ENCODE results near the gene TRIM34.
"Not testable (repeated sequence)": the region's sequence is repeated elsewhere in the genome, so short reads cannot be mapped to it uniquely, and the experiment has no call there.

The TRIM34 gene

DNA sequence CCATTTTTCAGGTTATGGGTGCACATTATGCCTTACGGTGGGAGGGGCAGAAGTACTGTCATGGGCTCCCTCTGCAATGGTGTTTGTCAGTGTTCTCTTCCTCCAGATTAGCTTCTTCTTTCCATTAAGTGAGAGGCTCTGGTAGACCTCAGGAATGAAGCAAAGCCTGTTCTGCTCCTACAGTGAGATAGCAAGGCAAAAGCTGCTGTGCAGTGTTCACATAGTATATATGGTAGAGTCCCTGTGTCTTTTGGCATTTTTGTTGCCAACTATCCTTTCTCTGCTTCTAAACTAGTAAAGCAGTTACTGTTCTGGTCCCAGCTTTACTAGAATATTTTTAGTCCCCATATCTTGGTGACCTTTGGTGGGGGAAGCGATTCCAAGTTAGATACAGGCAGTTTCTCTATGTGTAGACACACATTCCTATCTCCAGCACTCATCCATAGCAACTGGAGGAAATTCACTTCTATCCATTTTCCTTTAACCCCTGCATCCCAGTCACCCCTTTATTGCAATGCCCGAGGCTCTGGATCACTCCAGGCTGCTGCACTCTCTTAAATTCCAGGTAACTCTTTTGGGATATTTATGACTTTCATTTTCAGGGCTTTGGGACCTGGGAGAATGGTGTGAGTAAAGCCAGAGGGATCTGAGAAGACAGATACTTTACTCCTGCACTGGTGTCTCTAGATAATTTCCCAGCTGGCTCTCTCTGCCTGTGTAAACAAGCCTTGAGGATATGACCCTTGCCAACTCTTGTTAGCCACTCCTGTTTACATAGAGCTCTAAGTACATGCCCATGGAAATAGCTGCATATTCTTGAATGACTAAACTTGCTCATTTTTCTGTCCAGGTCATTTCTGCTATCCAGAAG, 3.9 kb upstream of the TRIM34 start:
- DNase-seq (ENCODE audit: low spot score): no peak

DNA sequence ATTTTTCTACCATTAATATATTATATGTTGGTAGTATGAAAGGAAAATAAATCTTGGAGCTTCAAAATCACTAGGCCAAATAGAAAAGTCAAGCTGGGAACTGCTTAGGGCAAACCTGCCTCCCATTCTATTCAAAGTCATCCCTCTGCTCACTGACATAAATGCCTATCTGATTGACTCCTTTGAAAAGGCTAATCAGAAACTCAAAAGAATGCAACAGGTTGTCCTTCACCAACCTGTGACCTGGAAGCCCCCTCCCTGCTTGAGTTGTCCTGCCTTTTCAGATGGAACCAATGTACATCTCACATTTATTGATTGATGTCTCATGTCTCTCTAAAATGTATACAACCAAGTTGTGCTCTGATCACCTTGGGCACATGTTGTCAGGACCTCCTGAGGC, 3.2 kb upstream of the TRIM34 start:
- no peak for DNase-seq (ENCODE audit: low spot score)

DNA sequence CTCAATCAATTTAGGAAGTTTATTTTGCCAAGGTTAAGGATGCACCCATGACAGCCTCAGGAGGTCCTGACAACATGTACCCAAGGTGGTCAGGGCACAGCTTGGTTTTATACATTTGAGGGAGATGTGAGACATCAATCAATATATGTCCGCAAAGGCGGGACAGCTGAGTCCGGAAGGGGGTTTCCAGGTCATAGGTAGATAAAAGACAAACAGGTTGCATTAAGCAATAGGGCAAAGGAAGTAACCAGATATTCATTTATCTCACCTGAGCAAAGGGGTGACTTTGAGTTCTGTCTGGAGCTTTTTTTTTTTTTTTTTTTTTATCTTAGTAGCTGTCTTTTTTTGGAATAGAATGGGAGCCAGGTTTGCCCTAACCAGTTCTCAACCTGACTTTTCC, 2.0 kb upstream of the TRIM34 start:
- no peak for DNase-seq (ENCODE audit: low spot score)

DNA sequence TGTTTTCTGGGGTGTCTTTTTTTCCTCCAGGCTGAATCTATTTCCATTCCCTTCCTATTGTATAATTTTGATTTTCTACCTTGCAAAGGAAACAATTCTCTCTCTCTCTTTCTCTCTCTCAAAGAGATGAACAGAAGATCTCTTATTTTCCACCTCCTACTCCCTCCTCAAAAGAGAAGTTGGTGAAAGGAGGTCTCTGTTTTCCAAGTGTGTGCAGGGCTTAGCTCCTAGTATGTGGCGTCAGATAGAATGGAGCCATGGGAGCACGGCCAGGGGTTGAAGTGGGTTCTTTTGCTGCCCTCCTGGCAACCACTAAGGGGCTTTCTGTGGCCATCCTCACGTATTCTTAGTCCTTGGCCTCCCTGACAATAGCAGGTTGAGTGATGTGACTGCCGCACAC, 480 bp downstream of the TRIM34 start:
- DNase-seq (ENCODE audit: low spot score): no peak

DNA sequence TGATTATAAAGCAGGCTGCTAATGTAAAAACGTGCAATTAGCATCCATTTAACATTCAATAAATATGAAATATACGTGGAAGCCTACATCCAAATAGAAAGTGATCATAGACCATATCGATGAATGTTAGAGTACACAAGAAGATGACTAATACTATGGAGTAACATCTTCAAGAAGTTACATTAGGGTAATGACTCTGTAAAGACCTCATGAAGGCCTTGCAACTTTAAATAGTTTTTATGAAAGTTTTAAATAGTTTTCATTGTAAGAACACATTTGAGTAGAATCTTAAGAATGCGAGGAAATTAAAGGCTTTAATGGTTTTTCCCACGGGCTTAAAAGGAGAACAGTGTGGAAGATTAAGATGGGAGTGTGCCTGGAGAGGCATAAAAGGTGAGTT, 1.4 kb downstream of the TRIM34 start:
- no peak for DNase-seq (ENCODE audit: low spot score)

DNA sequence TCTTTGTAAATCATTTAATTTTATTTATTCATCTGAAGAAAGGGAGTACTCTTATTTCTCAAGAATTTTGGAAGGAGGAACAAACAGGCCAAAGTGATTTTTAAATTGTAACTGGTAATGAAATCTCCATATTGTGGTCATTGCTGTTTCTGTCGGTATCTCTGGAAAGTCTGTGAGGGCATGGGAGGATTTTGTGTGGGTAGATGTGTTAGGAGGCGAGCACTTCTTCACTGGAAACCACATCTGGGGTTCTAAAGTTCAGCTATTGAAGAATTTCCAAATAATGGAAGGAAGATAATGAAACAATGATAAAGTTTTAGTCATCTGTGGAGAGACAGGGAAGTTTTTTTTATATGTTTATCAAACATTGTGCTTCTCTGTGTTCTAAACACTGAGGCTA, 6.6 kb downstream of the TRIM34 start:
- DNase-seq (ENCODE audit: low spot score): no peak

DNA sequence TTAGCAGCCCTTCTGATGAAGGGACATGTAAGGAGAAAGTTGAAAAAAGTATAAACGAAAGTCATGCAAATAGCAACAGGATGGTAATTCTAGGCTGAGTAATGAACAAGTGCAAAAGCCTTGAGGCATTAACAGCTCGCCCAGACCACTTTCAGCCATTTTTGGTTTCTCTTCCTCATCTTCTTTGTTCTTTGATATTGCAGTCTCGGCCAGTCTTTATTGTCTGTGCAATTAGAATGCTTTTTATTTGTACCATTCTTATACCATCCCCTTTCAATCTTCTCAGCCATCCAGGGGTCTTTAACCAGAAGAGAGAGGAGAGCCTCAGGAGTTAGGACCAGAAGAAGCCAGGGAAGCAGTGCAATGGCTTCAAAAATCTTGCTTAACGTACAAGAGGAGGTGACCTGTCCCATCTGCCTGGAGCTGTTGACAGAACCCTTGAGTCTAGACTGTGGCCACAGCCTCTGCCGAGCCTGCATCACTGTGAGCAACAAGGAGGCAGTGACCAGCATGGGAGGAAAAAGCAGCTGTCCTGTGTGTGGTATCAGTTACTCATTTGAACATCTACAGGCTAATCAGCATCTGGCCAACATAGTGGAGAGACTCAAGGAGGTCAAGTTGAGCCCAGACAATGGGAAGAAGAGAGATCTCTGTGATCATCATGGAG, 7.3 kb downstream of the TRIM34 start:
- DNase-seq (ENCODE audit: low spot score): no peak

DNA sequence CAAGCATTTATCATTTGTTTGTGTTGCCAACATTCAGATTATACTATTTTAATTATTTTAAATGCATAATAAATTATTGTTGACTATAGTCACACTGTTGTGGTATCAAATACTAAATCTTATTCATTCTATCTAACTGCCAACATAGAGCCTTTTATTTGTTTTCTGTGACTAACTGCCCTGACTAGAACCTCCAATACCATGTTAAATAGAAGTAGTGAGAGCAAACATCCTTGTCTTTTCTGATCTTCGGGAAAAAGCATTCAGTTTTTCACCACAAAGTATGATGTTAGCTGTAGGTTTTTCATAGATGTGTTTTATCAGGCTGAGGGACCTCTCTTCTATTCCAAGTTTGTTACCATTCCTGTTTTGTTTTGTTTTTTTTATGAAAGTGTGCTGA, 15.2 kb downstream of the TRIM34 start:
- DNase-seq (ENCODE audit: low spot score): no peak

DNA sequence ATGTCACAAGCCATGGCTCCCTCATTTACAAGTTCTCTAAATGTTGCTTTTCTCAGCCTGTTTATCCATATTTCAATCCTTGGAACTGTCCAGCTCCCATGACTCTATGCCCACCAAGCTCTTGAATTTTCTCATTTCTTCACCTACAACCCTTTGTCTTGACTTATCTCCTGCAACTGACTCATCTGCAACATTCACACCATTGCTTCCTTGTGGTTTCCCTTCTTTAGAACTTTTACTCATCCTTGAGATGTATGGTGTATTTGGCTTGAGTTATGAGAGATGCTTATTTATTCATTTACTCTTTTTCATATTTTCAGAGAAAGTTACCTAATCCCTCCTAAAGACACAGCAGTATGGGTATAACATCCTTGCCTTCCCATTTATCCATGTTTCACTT, 18.8 kb downstream of the TRIM34 start:
- DNase-seq (ENCODE audit: low spot score): no peak

DNA sequence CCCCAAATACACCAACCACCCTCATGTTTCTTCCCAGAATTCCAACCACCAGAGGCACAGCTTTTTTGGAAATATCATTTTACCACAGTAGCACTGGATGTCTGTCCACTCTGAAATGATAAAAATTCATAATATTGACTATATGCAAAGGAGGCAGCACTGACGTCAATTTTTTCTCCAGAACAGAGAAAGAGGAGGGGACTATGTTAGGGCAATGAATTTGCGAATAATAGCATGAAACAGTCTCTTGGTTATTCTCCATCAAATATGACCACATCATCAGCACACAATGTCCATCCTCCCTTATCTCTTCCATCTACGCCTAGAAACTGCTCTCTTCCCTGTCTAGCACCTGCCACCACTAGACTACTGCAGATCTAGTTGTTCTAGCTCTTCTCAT, 21.3 kb downstream of the TRIM34 start:
- no peak for DNase-seq (ENCODE audit: low spot score)

DNA sequence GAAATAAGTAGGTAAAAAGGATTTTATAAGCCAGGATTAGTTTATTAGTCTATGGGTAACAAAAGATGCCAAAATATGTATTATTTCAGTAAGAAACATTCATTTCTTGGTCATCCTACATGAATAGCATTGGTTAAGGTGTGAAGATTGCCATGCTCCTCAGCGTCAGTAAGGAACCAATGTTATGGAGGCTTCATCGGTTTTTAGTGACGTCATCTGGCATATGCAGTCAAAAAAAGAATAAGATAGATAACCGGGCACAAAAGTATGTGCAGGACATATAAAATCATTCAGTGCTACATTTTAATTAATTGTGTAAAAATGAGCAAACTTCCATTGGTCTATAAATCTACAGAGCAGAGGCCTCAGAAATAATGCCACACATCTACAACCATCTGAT, 30.7 kb downstream of the TRIM34 start:
- DNase-seq (ENCODE audit: low spot score): no peak

DNA sequence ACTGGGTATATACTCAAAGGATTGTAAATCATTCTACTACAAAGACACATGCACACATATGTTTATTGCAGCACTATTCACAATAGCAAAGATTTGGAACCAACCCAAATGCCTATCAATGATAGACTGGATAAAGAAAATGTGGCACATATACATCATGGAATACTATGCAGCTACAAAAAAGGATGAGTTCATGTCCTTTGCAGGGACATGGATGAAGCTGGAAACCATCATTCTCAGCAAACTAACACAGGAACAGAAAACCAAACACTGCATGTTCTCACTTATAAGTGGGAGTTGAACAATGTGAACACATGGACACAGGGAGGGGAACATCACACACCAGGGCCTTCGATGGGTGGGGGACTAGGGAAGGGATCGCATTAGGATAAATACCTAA, 32.2 kb downstream of the TRIM34 start:
- not testable (repeated sequence) for DNase-seq (ENCODE audit: low spot score)

DNA sequence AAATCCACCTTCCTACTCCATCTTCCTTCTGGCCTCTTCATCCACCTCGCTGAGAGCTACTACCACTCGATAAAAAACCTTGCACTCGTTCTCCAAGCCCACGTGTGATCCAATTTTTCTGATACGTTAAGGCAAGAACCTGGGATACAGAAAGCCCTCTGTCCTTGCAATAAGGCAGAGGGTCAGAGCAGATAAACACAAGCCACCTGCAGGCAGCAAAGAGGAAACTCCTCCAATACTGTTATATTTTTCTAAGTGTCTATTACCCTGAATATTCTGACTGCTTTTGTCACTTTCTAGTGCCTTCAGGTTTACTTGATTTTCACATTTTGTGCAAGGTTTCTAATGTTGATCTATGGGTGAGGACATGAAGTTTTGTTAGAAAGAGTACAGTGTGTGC, 33.5 kb downstream of the TRIM34 start:
- DNase-seq (ENCODE audit: low spot score): no peak

DNA sequence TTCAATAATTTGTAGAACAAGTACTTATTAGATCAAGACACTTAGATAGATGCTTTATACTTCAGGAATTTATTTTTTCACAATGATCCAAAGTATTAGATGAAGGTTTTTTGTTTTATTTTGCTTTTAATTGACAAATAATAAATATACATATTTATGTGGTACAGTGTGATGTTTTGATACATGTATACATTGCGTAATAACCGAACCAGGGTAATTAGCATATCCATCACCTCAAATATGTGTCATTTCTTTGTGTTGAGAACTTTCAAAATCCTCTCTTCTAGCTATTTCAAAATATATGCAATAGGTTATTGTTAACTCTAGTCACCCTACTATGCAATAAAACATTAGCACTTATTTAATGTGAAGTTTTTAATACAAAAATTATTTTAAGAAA, 38.7 kb downstream of the TRIM34 start:
- DNase-seq (ENCODE audit: low spot score): no peak

DNA sequence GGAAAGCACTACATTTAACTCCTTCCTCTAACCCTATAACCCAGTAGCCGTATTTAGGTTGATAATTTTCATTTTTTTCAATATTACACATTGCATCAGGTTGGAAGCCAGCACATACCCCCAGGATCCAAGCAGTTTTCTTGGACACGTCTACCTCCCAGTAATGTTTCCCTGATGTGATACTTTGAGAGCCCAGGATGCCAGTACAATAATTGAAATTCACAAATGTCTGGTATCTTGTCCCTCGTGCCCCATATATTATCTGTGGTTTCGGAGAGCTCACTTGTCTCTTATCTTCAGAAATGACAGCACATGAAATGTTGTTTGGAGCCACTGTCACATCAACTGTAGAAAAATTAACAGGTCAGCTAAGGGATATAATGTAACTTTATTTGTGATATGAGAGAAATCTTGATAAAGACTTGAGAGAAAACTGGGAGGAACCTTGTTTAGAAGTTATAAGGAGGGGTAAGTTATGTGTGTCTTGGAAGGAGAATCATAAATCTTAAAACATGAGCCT, 40.3 kb downstream of the TRIM34 start:
- DNase-seq (ENCODE audit: low spot score): no peak

DNA sequence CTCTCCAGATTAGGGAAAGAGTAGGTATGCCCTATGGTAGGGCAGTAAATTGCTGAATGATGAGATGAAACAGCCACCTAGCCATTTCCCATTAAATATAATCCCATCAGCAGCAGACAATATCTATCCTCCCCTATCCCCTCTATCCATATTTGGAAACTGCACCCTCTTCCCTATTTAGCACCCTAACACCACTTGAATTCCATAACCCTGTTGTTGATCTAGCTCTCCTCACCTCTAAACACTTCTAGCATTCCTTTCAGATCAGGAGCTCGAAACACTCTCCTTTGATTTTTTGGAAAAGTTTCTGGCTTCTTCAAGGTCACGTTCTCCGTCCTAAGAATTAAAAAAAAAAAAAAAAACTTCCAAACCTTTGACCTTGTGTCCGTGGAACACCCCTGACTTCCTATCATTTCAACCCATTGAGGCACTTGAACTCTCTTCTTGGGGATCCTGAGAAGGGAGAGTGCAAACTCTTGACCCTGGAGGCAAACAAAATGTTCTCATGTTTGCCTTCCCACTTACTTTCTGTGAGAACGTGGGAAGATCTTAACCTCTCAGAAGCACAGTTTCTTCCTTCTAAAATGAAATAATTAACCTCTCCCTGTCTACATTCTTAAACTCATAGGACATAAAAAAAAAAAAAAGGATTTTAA, 41.1 kb downstream of the TRIM34 start:
- no peak for DNase-seq (ENCODE audit: low spot score)

DNA sequence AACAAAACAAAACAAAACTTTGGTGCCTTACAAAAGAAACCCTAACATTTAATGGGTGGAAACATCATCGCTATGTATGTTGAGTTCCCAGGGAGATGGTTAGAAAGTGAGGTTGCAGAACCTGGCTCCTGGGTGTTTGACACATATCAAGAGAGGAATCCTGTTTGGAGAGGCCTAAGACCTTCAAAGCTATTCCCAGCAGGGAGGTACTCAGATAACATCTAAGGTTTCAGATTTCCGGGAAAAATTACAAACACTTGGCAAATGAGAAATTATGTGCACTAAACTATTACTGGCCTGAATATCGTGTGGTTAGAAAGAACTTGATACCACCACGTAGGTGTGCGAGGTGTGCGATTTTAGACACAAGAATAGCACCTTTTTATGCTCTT, 41.6 kb downstream of the TRIM34 start:
- no peak for DNase-seq (ENCODE audit: low spot score)

DNA sequence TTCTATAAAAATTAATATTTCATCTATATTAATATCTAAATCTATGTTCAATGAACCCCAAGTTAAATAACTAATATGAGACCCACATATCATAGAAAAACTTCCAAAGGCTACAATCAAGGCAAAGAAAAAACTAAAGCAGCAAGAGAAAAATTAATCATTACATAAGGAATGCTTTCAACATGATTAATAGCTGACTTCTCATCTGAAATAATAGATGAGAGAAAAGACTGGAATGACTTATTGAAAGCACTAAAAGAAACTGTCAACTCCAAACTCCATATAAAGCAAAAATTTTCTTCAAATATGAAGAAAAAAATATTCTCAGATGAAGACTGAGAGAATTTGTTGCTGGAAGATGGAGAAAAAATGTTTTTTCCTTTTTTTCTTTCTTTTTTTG, 47.0 kb downstream of the TRIM34 start:
- no peak for DNase-seq (ENCODE audit: low spot score)

DNA sequence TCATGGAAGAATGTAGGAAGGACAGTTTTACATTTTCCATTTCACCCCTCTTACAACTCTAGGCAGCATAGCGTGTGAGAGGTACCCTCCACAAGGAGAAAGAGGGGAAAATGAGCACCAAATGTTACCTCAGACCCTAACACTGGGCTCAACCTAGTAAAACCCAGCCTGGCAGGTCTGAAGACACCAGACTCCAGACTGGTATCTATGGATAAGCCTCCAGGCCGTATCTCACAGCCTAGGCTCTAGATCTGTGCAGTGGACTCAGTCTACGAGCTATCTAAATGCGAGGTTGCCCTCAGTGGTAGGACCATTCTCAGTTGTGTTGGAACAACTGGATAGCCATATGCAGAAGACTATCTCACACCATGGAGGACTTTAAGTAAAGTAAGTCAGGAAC, 49.6 kb downstream of the TRIM34 start:
- DNase-seq (ENCODE audit: low spot score): no peak

DNA sequence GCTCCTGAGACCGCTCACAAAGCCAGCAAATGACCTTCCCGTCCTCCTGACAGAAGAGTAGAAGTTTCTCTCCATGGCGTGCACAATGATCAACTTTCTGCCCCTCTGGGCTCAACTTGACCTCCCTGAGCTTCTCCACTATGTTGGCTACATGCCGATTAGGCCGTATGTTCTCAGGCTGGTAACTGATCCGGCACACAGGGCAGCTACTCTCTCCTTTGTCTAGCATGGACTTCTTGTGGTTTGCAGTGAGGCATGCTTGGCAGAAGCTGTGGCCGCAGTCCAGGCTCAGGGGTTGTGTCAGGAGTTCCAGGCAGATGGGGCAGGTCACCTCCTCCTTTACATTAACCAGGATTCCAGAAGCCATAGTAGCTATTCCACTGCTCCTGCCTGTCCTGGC, 55.0 kb downstream of the TRIM34 start:
- no peak for DNase-seq (ENCODE audit: low spot score)

DNA sequence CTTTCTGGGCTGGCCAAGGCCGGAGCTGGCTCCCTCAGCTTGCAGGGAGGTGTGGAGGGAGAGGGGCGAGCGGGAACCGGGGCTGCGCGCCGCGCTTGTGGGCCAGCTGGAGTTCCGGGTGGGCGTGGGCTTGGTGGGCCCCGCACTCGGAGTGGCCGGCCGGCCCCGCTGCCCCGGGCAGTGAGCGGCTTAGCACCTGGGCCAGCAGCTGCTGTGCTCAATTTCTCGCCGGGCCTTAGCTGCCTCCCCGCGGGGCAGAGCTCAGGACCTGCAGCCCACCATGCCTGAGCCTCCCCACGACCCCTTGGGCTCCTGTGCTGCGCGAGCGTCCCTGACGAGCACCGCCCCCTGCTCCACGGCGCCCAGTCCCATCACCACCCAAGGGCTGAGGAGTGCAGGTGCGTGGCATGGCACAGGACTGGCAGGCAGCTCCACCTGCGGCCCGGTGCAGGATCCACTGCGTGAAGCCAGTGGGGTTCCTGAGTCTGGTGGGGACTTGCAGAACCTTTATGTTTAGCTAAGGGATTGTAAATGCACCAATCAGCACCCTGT, 58.2 kb downstream of the TRIM34 start:
- DNase-seq (ENCODE audit: low spot score): not testable (repeated sequence)

DNA sequence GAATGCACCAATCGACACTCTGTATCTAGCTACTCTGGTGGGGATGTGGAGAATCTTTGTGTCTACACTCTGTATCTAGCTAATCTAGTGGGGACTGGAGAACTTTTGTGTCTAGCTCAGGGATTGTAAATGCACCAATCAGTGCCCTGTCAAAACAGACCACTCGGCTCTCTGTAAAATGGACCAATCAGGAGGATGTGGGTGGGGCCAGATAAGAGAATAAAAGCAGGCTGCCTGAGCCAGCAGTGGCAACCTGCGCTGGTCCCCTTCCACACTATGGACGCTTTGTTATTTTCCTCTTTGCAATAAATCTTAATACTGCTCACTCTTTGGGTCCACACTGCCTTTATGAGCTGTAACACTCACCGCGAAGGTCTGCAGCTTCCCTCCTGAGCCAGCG, 58.8 kb downstream of the TRIM34 start:
- DNase-seq (ENCODE audit: low spot score): not testable (repeated sequence)

All from CD4-positive, alpha-beta T cell treated with Interleukin-6 at 100 ng/mL for 8 hours (primary cell).